BJ (cell line): ENCODE results near the gene CD226. TPM values are rescaled to one million over a fixed set of nuclear protein-coding genes. Genes with fewer than 3 reads are reported as not detected.

ENCODE experiments used
- CTCF ChIA-PET: fragments of 350-600 bp; formaldehyde crosslinking; extraction: SDS; loops from one replicate; lab custom pipeline; 2021; ENCODE audit warnings: antibody characterized with exemption, inconsistent platforms; lab: Yijun Ruan, JAX
- POLR2A ChIA-PET: fragments of 300-600 bp; sonication (Branson Sonifier 250); formaldehyde crosslinking; extraction: SDS; loops from one replicate; lab custom pipeline; 2021; ENCODE audit warnings: antibody characterized with exemption; lab: Charles Lee
- DNase-seq: peaks from one replicate; pipeline ENCODE4 v3.0.0-alpha.2; 2011; ENCODE audit warnings: low read depth
- H3K27me3 ChIP-seq: 2 replicates; pipeline ENCODE4 v1.6.0; 2011; ENCODE audit warnings: low read length; ENCODE audit not compliant: control insufficient read depth, insufficient read depth
- H3K36me3 ChIP-seq: 2 replicates; pipeline ENCODE4 v1.5.1; 2011; ENCODE audit warnings: low read length; ENCODE audit not compliant: control insufficient read depth, insufficient read depth
- H3K4me3 ChIP-seq: 2 replicates; pipeline ENCODE4 v1.5.1; 2011; ENCODE audit warnings: low read depth, mild to moderate bottlenecking, control low read depth, low read length
- CTCF ChIP-seq: IDR thresholded peaks from 2 replicates; pipeline ENCODE4 v1.5.1; 2011; ENCODE audit warnings: low read depth, mild to moderate bottlenecking, control low read depth, inconsistent platforms, low read length, moderate library complexity; ENCODE audit not compliant: insufficient read depth
- polyA plus RNA-seq: library from polyadenylated mRNA; depleted of rRNA; stranded (reverse); fragments of >200 nt; gene quantifications from 2 replicates; pipeline ENCODE4 v1.2.3, GENCODE V29; 2011

CD226 gene
- polyA plus RNA-seq, 1 experiment = 0.13 TPM

GRCh38 chr18:69969491-69969890, 21.8 kb upstream of the CD226 start:
- Histone ChIP-seq H3K4me3 (no peak overlapping the region), H3K36me3 (no peaks in the 10 kb centered on the region), H3K27me3 (no peaks in the 10 kb centered on the region)
- POLR2A ChIA-PET = no interaction called here
- no peak for DNase-seq
- no peak for TF ChIP-seq CTCF
- CTCF ChIA-PET = no interaction called here

DNA sequence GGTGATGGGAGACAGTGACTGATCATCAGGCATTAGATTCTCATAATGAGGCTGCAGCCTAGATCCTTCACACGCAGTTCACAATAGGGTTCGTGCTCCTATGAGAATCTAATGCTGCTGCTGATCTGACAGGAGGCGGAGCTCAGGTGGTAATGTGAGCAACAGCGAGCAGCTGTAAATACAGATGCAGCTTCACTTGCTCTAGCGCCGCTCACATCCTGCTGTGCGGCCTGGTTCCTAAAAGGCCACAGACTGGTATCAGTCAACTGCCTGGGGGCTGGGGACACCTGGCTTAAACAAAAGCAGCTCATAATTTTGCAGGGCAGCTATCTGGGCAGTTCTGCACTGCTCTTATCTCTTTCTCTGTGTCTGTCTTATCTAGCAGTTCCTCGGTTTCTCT, 20.4 kb upstream of the CD226 start:
- no peaks in the 10 kb centered on the region for H3K27me3 ChIP-seq
- no peak for DNase-seq
- TF ChIP-seq CTCF = no peak
- ChIA-PET POLR2A (no interaction called here), CTCF (no interaction called here)
- H3K36me3 ChIP-seq = no peaks in the 10 kb centered on the region
- H3K4me3 ChIP-seq = no peak overlapping the region

DNA sequence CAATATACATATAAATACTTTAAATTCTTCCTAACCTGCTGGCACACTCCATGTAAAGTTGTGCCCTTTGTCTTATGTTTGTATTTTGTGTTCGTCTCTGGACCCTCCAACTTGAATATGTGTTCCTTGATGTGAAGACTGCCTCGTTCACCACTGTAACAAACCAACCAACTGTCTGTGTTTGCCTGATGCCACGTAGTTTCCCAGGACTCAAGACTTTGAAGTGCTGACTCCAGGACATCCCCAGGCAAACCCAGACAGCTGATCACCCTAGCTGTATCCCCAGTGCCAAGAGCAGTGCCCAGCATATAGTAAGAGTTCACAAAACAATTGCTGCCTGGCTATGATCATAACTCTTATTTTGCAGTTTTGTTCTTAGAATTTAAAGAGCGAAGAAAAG, 15.5 kb upstream of the CD226 start:
- Histone ChIP-seq H3K4me3 (no peak overlapping the region), H3K27me3 (no peaks in the 10 kb centered on the region), H3K36me3 (no peaks in the 10 kb centered on the region)
- CTCF ChIA-PET = no interaction called here
- POLR2A ChIA-PET = no interaction called here
- no peak for DNase-seq
- no peak for TF ChIP-seq CTCF

DNA sequence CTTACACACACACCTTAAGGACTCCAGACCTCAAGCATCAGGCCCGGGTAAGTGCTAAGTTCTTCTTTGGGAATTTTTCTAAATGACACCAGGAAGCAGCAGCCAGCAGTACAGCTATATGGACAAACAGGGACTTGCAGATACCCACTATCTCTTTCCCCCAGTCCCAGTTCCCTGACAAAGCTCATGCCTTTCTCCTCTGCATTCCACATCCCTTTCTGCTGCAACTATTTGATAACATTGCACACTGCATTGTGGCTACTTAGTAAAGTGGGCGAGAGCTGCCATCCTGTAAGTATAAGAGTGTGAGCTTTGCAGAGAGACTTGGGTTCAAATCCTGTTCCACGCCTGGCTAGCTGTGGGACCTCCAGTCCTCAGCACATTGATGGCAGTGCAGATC, 14.0 kb upstream of the CD226 start:
- DNase-seq = no peak
- CTCF ChIA-PET = no interaction called here
- no peaks in the 10 kb centered on the region for H3K36me3 ChIP-seq
- no peak overlapping the region for H3K4me3 ChIP-seq
- POLR2A ChIA-PET = no interaction called here
- no peaks in the 10 kb centered on the region for H3K27me3 ChIP-seq
- no peak for TF ChIP-seq CTCF

DNA sequence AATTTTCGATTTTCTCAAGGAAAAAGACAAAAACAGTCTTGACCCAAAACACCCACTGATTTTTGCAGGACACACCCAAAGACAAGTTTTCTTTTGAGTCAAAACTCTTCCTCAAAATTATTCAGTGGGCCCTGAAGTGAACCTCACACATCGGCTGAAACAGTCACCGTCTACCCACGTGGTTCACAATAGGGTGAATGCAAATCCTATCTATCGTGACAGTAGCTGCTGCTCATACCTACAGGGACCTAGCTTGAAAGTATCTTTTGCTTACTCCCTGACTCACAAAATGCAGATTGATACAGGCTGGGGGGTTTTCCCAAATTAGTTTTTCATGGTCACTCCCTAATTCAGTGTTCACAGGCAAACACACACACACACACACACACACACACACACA, 10.7 kb upstream of the CD226 start:
- POLR2A ChIA-PET = no interaction called here
- no peak overlapping the region for H3K4me3 ChIP-seq

More for the DNA sequence above, 10.7 kb upstream of the CD226 start:
- CTCF ChIA-PET = no interaction called here
- no peak for TF ChIP-seq CTCF
- Histone ChIP-seq H3K27me3 (no peaks in the 10 kb centered on the region), H3K36me3 (no peaks in the 10 kb centered on the region)
- DNase-seq = no peak
